Bronchial epithelial cell (primary cell): ENCODE data around the gene FSTL4. TPM values are rescaled to one million over a fixed set of nuclear protein-coding genes. Genes with fewer than 3 reads are reported as not detected.

ENCODE experiments used
- DNase-seq: peaks from one replicate; pipeline ENCODE4 v3.0.0-alpha.2; 2010; ENCODE audit warnings: low read depth
- FAIRE-seq: peaks from 2 replicates; lab custom pipeline; 2011; peaks lifted over from hg19 to GRCh38; lab: Jason Lieb, UNC
- H3K27me3 ChIP-seq: 2 replicates; pipeline ENCODE4 v1.5.1; 2011; ENCODE audit warnings: low read length; ENCODE audit not compliant: control insufficient read depth, insufficient read depth
- H3K36me3 ChIP-seq: 2 replicates; pipeline ENCODE4 v1.5.1; 2011; ENCODE audit warnings: low read length; ENCODE audit not compliant: control insufficient read depth, insufficient read depth
- H3K4me3 ChIP-seq: 2 replicates; pipeline ENCODE4 v1.5.1; 2011; ENCODE audit warnings: mild to moderate bottlenecking, low read depth, low read length, control low read depth
- CTCF ChIP-seq: IDR thresholded peaks from 2 replicates; pipeline ENCODE4 v1.5.1; 2011; ENCODE audit warnings: mild to moderate bottlenecking, moderate library complexity, low read length, control low read depth, inconsistent platforms; ENCODE audit not compliant: insufficient read depth, severe bottlenecking
- total RNA-seq: library from RNA; depleted of rRNA; stranded (reverse); fragments of >200 nt; gene quantifications from 2 replicates; pipeline ENCODE4 v1.2.1, GENCODE V29; 2014

FSTL4 gene
- total RNA-seq, 1 donor from 2014 or later, result not detected

GRCh38 chr5:133344266-133344665 lies 268.1 kb downstream of the FSTL4 start:
- no peak for TF ChIP-seq CTCF
- peak; percentile 33 for DNase-seq
- H3K4me3 ChIP-seq, result no peak overlapping the region
- peaks cover 2% of the 10 kb centered on the region for H3K27me3 ChIP-seq
- FAIRE-seq, result no peak
- no peaks in the 10 kb centered on the region for H3K36me3 ChIP-seq

- Histone ChIP-seq H3K4me3 (no peak overlapping the region), H3K27me3 (peaks cover 2% of the 10 kb centered on the region), H3K36me3 (no peaks in the 10 kb centered on the region)
- no peak for DNase-seq
- TF ChIP-seq CTCF, result no peak
- FAIRE-seq, result no peak
Observed at GRCh38 chr5:133343196-133343595, 269.1 kb downstream of the FSTL4 start.

- DNase-seq (no peak), FAIRE-seq (no peak)
- Histone ChIP-seq H3K27me3 (peaks cover 2% of the 10 kb centered on the region), H3K4me3 (no peak overlapping the region), H3K36me3 (no peaks in the 10 kb centered on the region)
- no peak for TF ChIP-seq CTCF
Observed at GRCh38 chr5:133341915-133342710, 270.2 kb downstream of the FSTL4 start.

GRCh38 chr5:133341296-133341695 lies 271.0 kb downstream of the FSTL4 start:
- no peaks in the 10 kb centered on the region for H3K27me3 ChIP-seq
- no peak for DNase-seq
- H3K4me3 ChIP-seq, result no peak overlapping the region
- FAIRE-seq, result no peak
- H3K36me3 ChIP-seq, result no peaks in the 10 kb centered on the region
- no peak for TF ChIP-seq CTCF

GRCh38 chr5:133340822-133341221 lies 271.5 kb downstream of the FSTL4 start:
- no peak for FAIRE-seq
- H3K36me3 ChIP-seq, result no peaks in the 10 kb centered on the region
- DNase-seq, result no peak
- no peak for TF ChIP-seq CTCF
- H3K4me3 ChIP-seq, result no peak overlapping the region
- H3K27me3 ChIP-seq, result no peaks in the 10 kb centered on the region
